ENCODE measurements around the gene TLN1. TPM values are rescaled to one million over a fixed set of nuclear protein-coding genes. Genes with fewer than 3 reads are reported as not detected.

The TLN1 gene
- polyA plus RNA-seq, 2 of the 4 experiments (the other 2 are of a cell fraction), result 65.5 to 108 TPM

DNA sequence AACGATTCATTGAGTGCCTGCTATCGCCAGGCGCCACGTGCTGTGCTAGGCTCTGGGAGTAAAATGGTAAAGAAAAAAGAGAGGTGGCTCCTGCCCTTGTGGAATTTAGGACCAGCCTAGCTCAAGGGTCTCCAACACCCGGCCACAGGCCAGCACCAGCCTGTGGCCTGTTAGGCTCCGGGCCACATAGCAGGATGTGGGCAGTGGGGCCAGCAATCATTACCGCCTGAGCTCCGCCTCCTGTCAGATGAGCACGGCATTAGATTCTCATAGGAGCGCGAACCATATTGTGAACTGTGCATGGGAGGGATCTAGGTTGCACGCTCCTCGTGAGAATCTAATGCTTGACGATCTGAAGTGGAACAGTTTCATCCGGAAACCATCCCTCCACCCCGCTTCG, 75.6 kb downstream of the TLN1 start:
- H3K4me1 ChIP-seq, result peaks cover 39% of the 10 kb centered on the region
- no peak overlapping the region for H3K4me2 ChIP-seq
- H3K9me3 ChIP-seq, result no peaks in the 10 kb centered on the region
- DNase-seq (ENCODE audit: low read depth in 1 of 2, low spot score in 1 of 2), result no peak
- WGBS (ENCODE audit: missing lambda C conversion rate), result 92% methylated on average over 17 of the region's 17 CpGs
- no peak for FAIRE-seq
- ChIA-PET CTCF (interaction anchor here (1.2 to 21.5 kb wide), 11 partner anchors 9 to 239 kb away, joined by 3 to 498 read pairs (median 6); partner anchors contain the start of genes ARHGEF39, CA9, CREB3 and TLN1), POLR2A (interaction anchor here (3.1 kb wide), 1 partner anchor 75 kb away, joined by 38 read pairs; the partner anchor contains the start of genes CREB3 and TLN1)
- ATAC-seq, result no peak
- no peak for TF ChIP-seq CEBPB (IDR thresholded peaks at IDR 0.05)
- TF ChIP-seq MAFK (IDR thresholded peaks at IDR 0.05; ENCODE audit: partially characterized antibody), result no peak
- TF ChIP-seq, protein P1, sequence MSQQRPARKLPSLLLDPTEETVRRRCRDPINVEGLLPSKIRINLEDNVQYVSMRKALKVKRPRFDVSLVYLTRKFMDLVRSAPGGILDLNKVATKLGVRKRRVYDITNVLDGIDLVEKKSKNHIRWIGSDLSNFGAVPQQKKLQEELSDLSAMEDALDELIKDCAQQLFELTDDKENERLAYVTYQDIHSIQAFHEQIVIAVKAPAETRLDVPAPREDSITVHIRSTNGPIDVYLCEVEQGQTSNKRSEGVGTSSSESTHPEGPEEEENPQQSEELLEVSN (IDR thresholded peaks at IDR 0.05; ENCODE audit: borderline replicate concordance, low read depth), result no peak
- TF ChIP-seq MYC (IDR thresholded peaks at IDR 0.05; ENCODE audit: borderline replicate concordance, low read length), result no peak
- TF ChIP-seq, protein P2, sequence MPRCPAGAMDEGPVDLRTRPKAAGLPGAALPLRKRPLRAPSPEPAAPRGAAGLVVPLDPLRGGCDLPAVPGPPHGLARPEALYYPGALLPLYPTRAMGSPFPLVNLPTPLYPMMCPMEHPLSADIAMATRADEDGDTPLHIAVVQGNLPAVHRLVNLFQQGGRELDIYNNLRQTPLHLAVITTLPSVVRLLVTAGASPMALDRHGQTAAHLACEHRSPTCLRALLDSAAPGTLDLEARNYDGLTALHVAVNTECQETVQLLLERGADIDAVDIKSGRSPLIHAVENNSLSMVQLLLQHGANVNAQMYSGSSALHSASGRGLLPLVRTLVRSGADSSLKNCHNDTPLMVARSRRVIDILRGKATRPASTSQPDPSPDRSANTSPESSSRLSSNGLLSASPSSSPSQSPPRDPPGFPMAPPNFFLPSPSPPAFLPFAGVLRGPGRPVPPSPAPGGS (IDR thresholded peaks at IDR 0.05), result no peak
- no peak for TF ChIP-seq HEYL (CRISPR knock-in tag; IDR thresholded peaks at IDR 0.05)
- no peak for TF ChIP-seq CHD4 (IDR thresholded peaks at IDR 0.05; ENCODE audit: borderline replicate concordance)
- TF ChIP-seq, protein P3, sequence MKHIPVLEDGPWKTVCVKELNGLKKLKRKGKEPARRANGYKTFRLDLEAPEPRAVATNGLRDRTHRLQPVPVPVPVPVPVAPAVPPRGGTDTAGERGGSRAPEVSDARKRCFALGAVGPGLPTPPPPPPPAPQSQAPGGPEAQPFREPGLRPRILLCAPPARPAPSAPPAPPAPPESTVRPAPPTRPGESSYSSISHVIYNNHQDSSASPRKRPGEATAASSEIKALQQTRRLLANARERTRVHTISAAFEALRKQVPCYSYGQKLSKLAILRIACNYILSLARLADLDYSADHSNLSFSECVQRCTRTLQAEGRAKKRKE (CRISPR knock-in tag; IDR thresholded peaks at IDR 0.05; ENCODE audit: low read depth), result no peak
- TF ChIP-seq CBX8 (IDR thresholded peaks at IDR 0.05), result no peak
- TF ChIP-seq, protein P4, sequence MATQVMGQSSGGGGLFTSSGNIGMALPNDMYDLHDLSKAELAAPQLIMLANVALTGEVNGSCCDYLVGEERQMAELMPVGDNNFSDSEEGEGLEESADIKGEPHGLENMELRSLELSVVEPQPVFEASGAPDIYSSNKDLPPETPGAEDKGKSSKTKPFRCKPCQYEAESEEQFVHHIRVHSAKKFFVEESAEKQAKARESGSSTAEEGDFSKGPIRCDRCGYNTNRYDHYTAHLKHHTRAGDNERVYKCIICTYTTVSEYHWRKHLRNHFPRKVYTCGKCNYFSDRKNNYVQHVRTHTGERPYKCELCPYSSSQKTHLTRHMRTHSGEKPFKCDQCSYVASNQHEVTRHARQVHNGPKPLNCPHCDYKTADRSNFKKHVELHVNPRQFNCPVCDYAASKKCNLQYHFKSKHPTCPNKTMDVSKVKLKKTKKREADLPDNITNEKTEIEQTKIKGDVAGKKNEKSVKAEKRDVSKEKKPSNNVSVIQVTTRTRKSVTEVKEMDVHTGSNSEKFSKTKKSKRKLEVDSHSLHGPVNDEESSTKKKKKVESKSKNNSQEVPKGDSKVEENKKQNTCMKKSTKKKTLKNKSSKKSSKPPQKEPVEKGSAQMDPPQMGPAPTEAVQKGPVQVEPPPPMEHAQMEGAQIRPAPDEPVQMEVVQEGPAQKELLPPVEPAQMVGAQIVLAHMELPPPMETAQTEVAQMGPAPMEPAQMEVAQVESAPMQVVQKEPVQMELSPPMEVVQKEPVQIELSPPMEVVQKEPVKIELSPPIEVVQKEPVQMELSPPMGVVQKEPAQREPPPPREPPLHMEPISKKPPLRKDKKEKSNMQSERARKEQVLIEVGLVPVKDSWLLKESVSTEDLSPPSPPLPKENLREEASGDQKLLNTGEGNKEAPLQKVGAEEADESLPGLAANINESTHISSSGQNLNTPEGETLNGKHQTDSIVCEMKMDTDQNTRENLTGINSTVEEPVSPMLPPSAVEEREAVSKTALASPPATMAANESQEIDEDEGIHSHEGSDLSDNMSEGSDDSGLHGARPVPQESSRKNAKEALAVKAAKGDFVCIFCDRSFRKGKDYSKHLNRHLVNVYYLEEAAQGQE (IDR thresholded peaks at IDR 0.05), result no peak
- TF ChIP-seq TP53 (CRISPR knock-in tag; IDR thresholded peaks at IDR 0.05), result no peak
- TF ChIP-seq ZFP36 (IDR thresholded peaks at IDR 0.05; ENCODE audit: borderline replicate concordance, partially characterized antibody), result no peak
- no peak for TF ChIP-seq NPAS2 (CRISPR knock-in tag; IDR thresholded peaks at IDR 0.05; ENCODE audit: borderline replicate concordance)
- TF ChIP-seq NR3C1 (IDR thresholded peaks at IDR 0.05), result no peak
- no peak for TF ChIP-seq FOXS1 (CRISPR knock-in tag; IDR thresholded peaks at IDR 0.05)
- TF ChIP-seq, protein P5, sequence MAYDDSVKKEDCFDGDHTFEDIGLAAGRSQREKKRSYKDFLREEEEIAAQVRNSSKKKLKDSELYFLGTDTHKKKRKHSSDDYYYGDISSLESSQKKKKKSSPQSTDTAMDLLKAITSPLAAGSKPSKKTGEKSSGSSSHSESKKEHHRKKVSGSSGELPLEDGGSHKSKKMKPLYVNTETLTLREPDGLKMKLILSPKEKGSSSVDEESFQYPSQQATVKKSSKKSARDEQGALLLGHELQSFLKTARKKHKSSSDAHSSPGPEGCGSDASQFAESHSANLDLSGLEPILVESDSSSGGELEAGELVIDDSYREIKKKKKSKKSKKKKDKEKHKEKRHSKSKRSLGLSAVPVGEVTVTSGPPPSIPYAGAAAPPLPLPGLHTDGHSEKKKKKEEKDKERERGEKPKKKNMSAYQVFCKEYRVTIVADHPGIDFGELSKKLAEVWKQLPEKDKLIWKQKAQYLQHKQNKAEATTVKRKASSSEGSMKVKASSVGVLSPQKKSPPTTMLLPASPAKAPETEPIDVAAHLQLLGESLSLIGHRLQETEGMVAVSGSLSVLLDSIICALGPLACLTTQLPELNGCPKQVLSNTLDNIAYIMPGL (CRISPR knock-in tag; IDR thresholded peaks at IDR 0.05; ENCODE audit: borderline replicate concordance), result no peak
- no peak overlapping the region for H3K4me3 ChIP-seq
- no peak overlapping the region for H3K27ac ChIP-seq

DNA sequence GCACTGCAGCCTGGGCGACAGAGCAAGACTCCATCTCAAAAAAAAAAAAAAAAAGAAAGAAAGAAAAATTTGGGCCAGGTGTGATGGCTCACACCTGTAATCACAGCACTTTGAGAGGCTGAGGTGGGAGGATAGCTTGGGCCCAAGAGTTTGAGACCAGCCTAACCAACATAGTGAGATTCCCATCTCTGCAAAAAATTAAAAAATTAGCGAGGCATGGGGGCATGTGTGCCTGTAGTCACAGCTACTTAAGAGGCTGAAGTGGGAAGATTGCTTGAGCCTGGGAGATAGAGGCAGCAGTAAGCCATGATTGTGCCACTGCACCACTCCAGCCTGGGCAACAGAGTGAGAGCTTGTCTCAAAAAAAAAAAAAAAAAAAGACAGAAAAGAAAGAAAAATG, 78.4 kb downstream of the TLN1 start:
- no peak for DNase-seq (ENCODE audit: low read depth in 1 of 2, low spot score in 1 of 2)
- peaks cover 25% of the 10 kb centered on the region for H3K4me1 ChIP-seq
- no peak overlapping the region; the same call in 2 of the 3 replicates for H3K4me2 ChIP-seq
- no peak for TF ChIP-seq CEBPB (IDR thresholded peaks at IDR 0.05)
- no peak for TF ChIP-seq EHF (CRISPR knock-in tag; IDR thresholded peaks at IDR 0.05)
- TF ChIP-seq TP53 (CRISPR knock-in tag; IDR thresholded peaks at IDR 0.05), result no peak
- TF ChIP-seq MAZ (IDR thresholded peaks at IDR 0.05; ENCODE audit: borderline replicate concordance, low read depth, low read length), result no peak
- no peak for TF ChIP-seq RARB (CRISPR knock-in tag; IDR thresholded peaks at IDR 0.05)
- no peak for TF ChIP-seq JUNB (IDR thresholded peaks at IDR 0.05)
- TF ChIP-seq TFCP2L1 (CRISPR knock-in tag; IDR thresholded peaks at IDR 0.05), result no peak
- no peak for TF ChIP-seq POLR2A (IDR thresholded peaks at IDR 0.05; ENCODE audit: low read length)
- TF ChIP-seq ESRRA (IDR thresholded peaks at IDR 0.05; ENCODE audit: borderline replicate concordance, low read length), result no peak
- TF ChIP-seq, protein P6, sequence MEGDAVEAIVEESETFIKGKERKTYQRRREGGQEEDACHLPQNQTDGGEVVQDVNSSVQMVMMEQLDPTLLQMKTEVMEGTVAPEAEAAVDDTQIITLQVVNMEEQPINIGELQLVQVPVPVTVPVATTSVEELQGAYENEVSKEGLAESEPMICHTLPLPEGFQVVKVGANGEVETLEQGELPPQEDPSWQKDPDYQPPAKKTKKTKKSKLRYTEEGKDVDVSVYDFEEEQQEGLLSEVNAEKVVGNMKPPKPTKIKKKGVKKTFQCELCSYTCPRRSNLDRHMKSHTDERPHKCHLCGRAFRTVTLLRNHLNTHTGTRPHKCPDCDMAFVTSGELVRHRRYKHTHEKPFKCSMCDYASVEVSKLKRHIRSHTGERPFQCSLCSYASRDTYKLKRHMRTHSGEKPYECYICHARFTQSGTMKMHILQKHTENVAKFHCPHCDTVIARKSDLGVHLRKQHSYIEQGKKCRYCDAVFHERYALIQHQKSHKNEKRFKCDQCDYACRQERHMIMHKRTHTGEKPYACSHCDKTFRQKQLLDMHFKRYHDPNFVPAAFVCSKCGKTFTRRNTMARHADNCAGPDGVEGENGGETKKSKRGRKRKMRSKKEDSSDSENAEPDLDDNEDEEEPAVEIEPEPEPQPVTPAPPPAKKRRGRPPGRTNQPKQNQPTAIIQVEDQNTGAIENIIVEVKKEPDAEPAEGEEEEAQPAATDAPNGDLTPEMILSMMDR (IDR thresholded peaks at IDR 0.05), result no peak
- TF ChIP-seq ZC3H11A (IDR thresholded peaks at IDR 0.05), result no peak
- TF ChIP-seq JUN (IDR thresholded peaks at IDR 0.05), result no peak
- no peak for TF ChIP-seq NPAS2 (CRISPR knock-in tag; IDR thresholded peaks at IDR 0.05; ENCODE audit: borderline replicate concordance)
- ATAC-seq, result no peak
- H3K4me3 ChIP-seq, result no peak overlapping the region
- ChIA-PET POLR2A (interaction anchor here (0.6 kb wide), 1 partner anchor 53 kb away, joined by 6 read pairs; no protein-coding TSS in a partner anchor), CTCF (interaction anchor here (0.9 to 10.6 kb wide), 5 partner anchors 9 to 537 kb away, joined by 3 to 243 read pairs (median 4); partner anchors contain the start of genes CREB3 and TLN1)
- WGBS (ENCODE audit: missing lambda C conversion rate), result 82% methylated on average over 2 of the region's 2 CpGs
- no peak overlapping the region; a peak in 1 of 6 replicates for H3K27ac ChIP-seq
- H3K9me3 ChIP-seq, result no peaks in the 10 kb centered on the region
- no peak for FAIRE-seq

Measured in A549 (cell line).